ENCODE results near the gene DYRK1A. TPM values are rescaled to one million over a fixed set of nuclear protein-coding genes. Genes with fewer than 3 reads are reported as not detected.

Gene DYRK1A
- total RNA-seq, 6 experiments from 2014 or later = 35.8 to 47.3 (median 42.5) TPM

DNA sequence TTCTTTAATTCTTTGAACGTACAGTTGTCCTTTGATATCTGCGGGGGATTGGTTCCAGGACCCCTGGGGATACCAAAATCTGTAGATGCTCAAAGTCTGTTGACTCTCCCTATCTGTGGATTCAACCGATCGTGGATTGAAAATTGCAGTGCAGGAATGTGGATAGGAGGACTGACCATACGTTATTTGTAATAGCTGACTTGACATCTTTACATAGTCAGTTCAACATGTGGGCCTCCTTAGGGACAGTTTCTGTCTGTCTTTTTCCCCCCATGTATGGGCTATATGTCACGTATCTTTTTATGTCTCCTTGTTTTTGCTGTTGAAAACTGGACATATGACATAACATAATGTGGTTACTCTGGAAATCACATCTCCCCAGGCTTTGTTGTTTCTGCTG, 204.9 kb downstream of the DYRK1A start:
- no peak for DNase-seq
- no peaks in the 10 kb centered on the region for H3K9me3 Mint-ChIP-seq
- no peak overlapping the region for H3K4me3 Mint-ChIP-seq
- H3K27ac Mint-ChIP-seq = no peak overlapping the region
- peaks cover 9% of the 10 kb centered on the region for H3K27me3 Mint-ChIP-seq (ENCODE audit: insufficient read depth)
- TF ChIP-seq, protein P1, sequence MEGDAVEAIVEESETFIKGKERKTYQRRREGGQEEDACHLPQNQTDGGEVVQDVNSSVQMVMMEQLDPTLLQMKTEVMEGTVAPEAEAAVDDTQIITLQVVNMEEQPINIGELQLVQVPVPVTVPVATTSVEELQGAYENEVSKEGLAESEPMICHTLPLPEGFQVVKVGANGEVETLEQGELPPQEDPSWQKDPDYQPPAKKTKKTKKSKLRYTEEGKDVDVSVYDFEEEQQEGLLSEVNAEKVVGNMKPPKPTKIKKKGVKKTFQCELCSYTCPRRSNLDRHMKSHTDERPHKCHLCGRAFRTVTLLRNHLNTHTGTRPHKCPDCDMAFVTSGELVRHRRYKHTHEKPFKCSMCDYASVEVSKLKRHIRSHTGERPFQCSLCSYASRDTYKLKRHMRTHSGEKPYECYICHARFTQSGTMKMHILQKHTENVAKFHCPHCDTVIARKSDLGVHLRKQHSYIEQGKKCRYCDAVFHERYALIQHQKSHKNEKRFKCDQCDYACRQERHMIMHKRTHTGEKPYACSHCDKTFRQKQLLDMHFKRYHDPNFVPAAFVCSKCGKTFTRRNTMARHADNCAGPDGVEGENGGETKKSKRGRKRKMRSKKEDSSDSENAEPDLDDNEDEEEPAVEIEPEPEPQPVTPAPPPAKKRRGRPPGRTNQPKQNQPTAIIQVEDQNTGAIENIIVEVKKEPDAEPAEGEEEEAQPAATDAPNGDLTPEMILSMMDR (IDR thresholded peaks at IDR 0.05) = no peak
- no peaks in the 10 kb centered on the region for H3K36me3 Mint-ChIP-seq (ENCODE audit: low read depth)
- H3K4me1 Mint-ChIP-seq (ENCODE audit: low read depth) = peaks cover 6% of the 10 kb centered on the region; the same call in 1 of the 2 replicates

DNA sequence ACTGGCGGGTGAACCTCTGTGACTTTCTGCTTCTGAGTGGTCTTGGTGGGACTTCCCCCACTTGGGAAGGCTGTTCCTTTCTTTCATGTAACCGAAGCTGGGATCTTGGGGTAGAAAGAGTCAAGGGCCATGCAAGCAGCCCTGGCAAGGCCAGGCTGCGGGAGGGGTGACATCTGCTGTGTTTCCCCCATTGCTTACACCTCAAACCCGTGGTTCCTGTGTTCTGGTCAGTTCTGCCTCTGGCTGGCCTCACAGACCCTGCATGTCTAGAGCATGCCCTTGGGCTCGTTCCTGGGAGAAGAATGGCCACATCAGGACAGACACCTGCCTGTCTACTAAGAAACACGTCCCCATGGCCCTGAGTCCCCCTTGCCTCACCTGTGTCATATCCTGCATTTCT, 207.7 kb downstream of the DYRK1A start:
- H3K4me1 Mint-ChIP-seq (ENCODE audit: low read depth) = peaks cover 6% of the 10 kb centered on the region; the same call in 1 of the 2 replicates
- H3K27me3 Mint-ChIP-seq (ENCODE audit: insufficient read depth) = peaks cover 8% of the 10 kb centered on the region
- H3K36me3 Mint-ChIP-seq (ENCODE audit: low read depth) = peaks cover 12% of the 10 kb centered on the region
- no peak for DNase-seq
- peaks cover 18% of the 10 kb centered on the region for H3K9me3 Mint-ChIP-seq
- TF ChIP-seq, protein P1 (IDR thresholded peaks at IDR 0.05) = no peak
- H3K27ac Mint-ChIP-seq = no peak overlapping the region
- no peak overlapping the region for H3K4me3 Mint-ChIP-seq

DNA sequence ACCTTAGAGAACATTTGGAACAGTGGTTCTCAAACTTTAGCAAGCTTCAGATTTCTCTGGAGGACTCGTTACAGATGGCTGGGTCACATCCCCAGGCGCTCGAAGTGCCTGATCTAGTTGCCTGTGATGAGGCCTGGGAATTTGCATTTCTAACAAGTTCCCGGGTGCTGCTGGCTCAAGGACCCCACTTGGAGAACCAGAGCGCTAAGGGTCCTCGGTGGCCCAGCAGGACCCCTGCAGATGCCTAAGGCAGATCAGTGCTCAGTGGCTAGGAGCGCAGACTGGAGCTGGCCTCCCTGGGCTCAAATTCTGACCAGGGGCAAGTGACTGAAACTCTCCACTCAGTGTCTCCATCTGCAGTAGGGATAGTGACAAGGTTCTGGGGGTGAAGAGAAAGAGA, 208.2 kb downstream of the DYRK1A start:
- H3K27me3 Mint-ChIP-seq (ENCODE audit: insufficient read depth) = peaks cover 8% of the 10 kb centered on the region
- H3K36me3 Mint-ChIP-seq (ENCODE audit: low read depth) = peaks cover 14% of the 10 kb centered on the region
- H3K4me1 Mint-ChIP-seq (ENCODE audit: low read depth) = peaks cover 6% of the 10 kb centered on the region; the same call in 1 of the 2 replicates
- TF ChIP-seq, protein P1 (IDR thresholded peaks at IDR 0.05) = no peak
- no peak for DNase-seq
- H3K27ac Mint-ChIP-seq = no peak overlapping the region
- peaks cover 22% of the 10 kb centered on the region for H3K9me3 Mint-ChIP-seq
- no peak overlapping the region for H3K4me3 Mint-ChIP-seq

DNA sequence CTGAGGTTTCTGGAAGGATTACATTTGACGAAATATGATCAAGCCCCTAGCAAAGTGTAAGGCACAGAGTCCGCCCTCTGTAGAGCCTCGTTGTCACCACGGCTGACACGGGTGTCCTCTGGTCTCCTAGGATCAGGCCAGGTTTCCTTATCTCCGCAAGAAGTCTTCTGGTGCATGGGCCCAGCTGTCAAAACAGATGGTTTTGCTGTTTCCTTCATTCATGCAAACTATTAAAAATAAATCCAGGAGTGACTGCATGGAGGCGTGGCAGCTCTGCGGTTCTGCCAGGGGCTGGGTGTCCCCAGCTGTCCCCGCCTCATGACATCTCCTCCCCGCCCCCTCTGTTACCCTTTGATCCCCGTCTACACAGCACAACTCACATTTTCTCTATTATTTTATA, 209.0 kb downstream of the DYRK1A start:
- Mint-ChIP-seq H3K36me3 (ENCODE audit: low read depth) (peaks cover 14% of the 10 kb centered on the region), H3K9me3 (peaks cover 22% of the 10 kb centered on the region), H3K4me1 (ENCODE audit: low read depth) (peaks cover 6% of the 10 kb centered on the region; the same call in 1 of the 2 replicates), H3K4me3 (no peak overlapping the region), H3K27me3 (ENCODE audit: insufficient read depth) (peaks cover 8% of the 10 kb centered on the region), H3K27ac (no peak overlapping the region)
- no peak for DNase-seq
- TF ChIP-seq, protein P1 (IDR thresholded peaks at IDR 0.05) = no peak

Other genes starting within 250 kb of the DYRK1A start
- gene VPS26C, start 99.4 kb upstream of the DYRK1A start, total RNA-seq (2021; fragmentation: NEBNext Ultra II Directional; extraction: Animal tissue kit (Norgen Biotek cat#: 25700)) = 10 to 100 TPM; 40.8 to 50.0 (median 44.3) TPM

All from HFFc6 (cell line).